HEK293 (cell line): ENCODE data around the gene LDLRAD4.

Experiments used
- CTCF ChIA-PET: fragments of 350-600 bp; formaldehyde crosslinking; extraction: SDS; loops from one replicate; lab custom pipeline; 2021; ENCODE audit warnings: antibody characterized with exemption; lab: Yijun Ruan, JAX
- POLR2A ChIA-PET: fragments of 300-600 bp; formaldehyde crosslinking; extraction: SDS; loops from one replicate; lab custom pipeline; 2020; ENCODE audit warnings: antibody characterized with exemption, inconsistent platforms; lab: Yijun Ruan, JAX
- H3K27ac ChIP-seq: fragments of 200-500 bp; sonication (Bioruptor generic); 2 replicates; pipeline ENCODE4 v1.5.1; 2014; ENCODE audit warnings: low read depth, low read length, control low read depth, inconsistent platforms; ENCODE audit errors: extremely low read depth
- H3K36me3 ChIP-seq, 2 experiments: fragments of 200-500 bp in 1 of 2; sonication (Bioruptor generic) in 1 of 2; 1 replicate in 1 of 2; 2 replicates in 1 of 2; pipeline ENCODE4 v1.5.1; 2014 to 2017; ENCODE audit warnings: inconsistent platforms in 2 of 2, low read length in 2 of 2; ENCODE audit not compliant: control insufficient read depth in 2 of 2, insufficient read depth in 1 of 2
- H3K4me1 ChIP-seq: fragments of 200-500 bp; sonication (Bioruptor generic); 2 replicates; pipeline ENCODE4 v1.5.1; 2014; ENCODE audit warnings: mild to moderate bottlenecking, low read length, inconsistent platforms; ENCODE audit not compliant: control insufficient read depth, insufficient read depth
- H3K4me3 ChIP-seq: 2 replicates; pipeline ENCODE4 v1.5.1; 2011; ENCODE audit warnings: low read depth, mild to moderate bottlenecking, control low read depth, low read length, moderate library complexity
- H3K9me3 ChIP-seq: fragments of 200-500 bp; sonication (Bioruptor generic); 2 replicates; pipeline ENCODE4 v1.5.1; 2014; ENCODE audit warnings: low read depth, low read length, inconsistent platforms; ENCODE audit not compliant: control insufficient read depth, insufficient read depth
- CTCF ChIP-seq: fragments of 450-650 bp; formaldehyde crosslinking; IDR thresholded peaks from 2 replicates; pipeline ENCODE4 v1.5.1; 2016; ENCODE audit warnings: missing biosample characterization, missing genetic modification characterization
- FEZF1 ChIP-seq: fragments of 450-650 bp; formaldehyde crosslinking; IDR thresholded peaks from 2 replicates; pipeline ENCODE4 v1.5.1; 2016; ENCODE audit warnings: missing biosample characterization, missing genetic modification characterization
- KLF1 ChIP-seq: fragments of 450-650 bp; formaldehyde crosslinking; IDR thresholded peaks from 2 replicates; pipeline ENCODE4 v1.5.1; 2016; ENCODE audit warnings: missing biosample characterization, missing genetic modification characterization
- YY1 ChIP-seq: fragments of 450-650 bp; formaldehyde crosslinking; IDR thresholded peaks from 2 replicates; pipeline ENCODE4 v1.5.1; 2018; ENCODE audit warnings: missing biosample characterization, missing genetic modification characterization
- ZBTB1 ChIP-seq: fragments of 450-650 bp; formaldehyde crosslinking; IDR thresholded peaks from 2 replicates; pipeline ENCODE4 v1.5.1; 2016; ENCODE audit warnings: missing biosample characterization, missing genetic modification characterization
- ZBTB6 ChIP-seq: fragments of 450-650 bp; formaldehyde crosslinking; IDR thresholded peaks from 2 replicates; pipeline ENCODE4 v1.5.1; 2017; ENCODE audit warnings: missing biosample characterization, missing genetic modification characterization
- ZFHX2 ChIP-seq: fragments of 450-650 bp; formaldehyde crosslinking; conservative IDR thresholded peaks from 2 replicates; pipeline ENCODE4 v1.5.1; 2016; ENCODE audit warnings: missing biosample characterization, missing genetic modification characterization
- ZNF121 ChIP-seq: fragments of 450-650 bp; formaldehyde crosslinking; IDR thresholded peaks from 2 replicates; pipeline ENCODE4 v1.5.1; 2016; ENCODE audit warnings: missing biosample characterization, missing genetic modification characterization
- ZNF132 ChIP-seq: fragments of 450-650 bp; formaldehyde crosslinking; IDR thresholded peaks from 2 replicates; pipeline ENCODE4 v1.5.1; 2017; ENCODE audit warnings: missing biosample characterization, missing genetic modification characterization, borderline replicate concordance
- ZNF146 ChIP-seq: fragments of 450-650 bp; formaldehyde crosslinking; IDR thresholded peaks from 2 replicates; pipeline ENCODE4 v1.5.1; 2016; ENCODE audit warnings: missing biosample characterization, missing genetic modification characterization
- ZNF202 ChIP-seq: fragments of 450-650 bp; formaldehyde crosslinking; IDR thresholded peaks from 2 replicates; pipeline ENCODE4 v1.5.1; 2016; ENCODE audit warnings: missing biosample characterization, missing genetic modification characterization, borderline replicate concordance
- ZNF248 ChIP-seq: fragments of 450-650 bp; formaldehyde crosslinking; IDR thresholded peaks from 2 replicates; pipeline ENCODE4 v1.5.1; 2017; ENCODE audit warnings: missing biosample characterization, missing genetic modification characterization
- ZNF48 ChIP-seq: fragments of 450-650 bp; formaldehyde crosslinking; IDR thresholded peaks from 2 replicates; pipeline ENCODE4 v1.5.1; 2016; ENCODE audit warnings: missing biosample characterization, missing genetic modification characterization
- ZNF571 ChIP-seq: fragments of 450-650 bp; formaldehyde crosslinking; IDR thresholded peaks from 2 replicates; pipeline ENCODE4 v1.5.0; 2017; ENCODE audit warnings: missing biosample characterization, missing genetic modification characterization
- ZNF623 ChIP-seq: fragments of 450-650 bp; formaldehyde crosslinking; IDR thresholded peaks from 2 replicates; pipeline ENCODE4 v1.5.1; 2016; ENCODE audit warnings: missing biosample characterization, missing genetic modification characterization
- ZNF701 ChIP-seq: fragments of 450-650 bp; formaldehyde crosslinking; IDR thresholded peaks from 2 replicates; pipeline ENCODE4 v1.5.1; 2016; ENCODE audit warnings: missing biosample characterization, missing genetic modification characterization
- ZNF704 ChIP-seq: fragments of 450-650 bp; formaldehyde crosslinking; IDR thresholded peaks from 2 replicates; pipeline ENCODE4 v1.5.1; 2016; ENCODE audit warnings: missing biosample characterization, missing genetic modification characterization
- ZNF747 ChIP-seq: fragments of 450-650 bp; formaldehyde crosslinking; IDR thresholded peaks from 2 replicates; pipeline ENCODE4 v1.5.1; 2016; ENCODE audit warnings: missing biosample characterization, missing genetic modification characterization
- ZNF792 ChIP-seq: fragments of 450-650 bp; formaldehyde crosslinking; IDR thresholded peaks from 2 replicates; pipeline ENCODE4 v1.5.1; 2016; ENCODE audit warnings: missing biosample characterization, missing genetic modification characterization
- ZSCAN16 ChIP-seq: fragments of 450-650 bp; formaldehyde crosslinking; IDR thresholded peaks from 2 replicates; pipeline ENCODE4 v1.5.1; 2016; ENCODE audit warnings: missing biosample characterization, missing genetic modification characterization
- TF ChIP-seq, protein P1 (sequence below): fragments of 450-650 bp; formaldehyde crosslinking; IDR thresholded peaks from 2 replicates; pipeline ENCODE4 v1.5.1; 2017; ENCODE audit warnings: missing biosample characterization, missing genetic modification characterization
- TF ChIP-seq, protein P2 (sequence below): fragments of 450-650 bp; formaldehyde crosslinking; IDR thresholded peaks from 2 replicates; pipeline ENCODE4 v1.5.1; 2016; ENCODE audit warnings: missing biosample characterization, missing genetic modification characterization

Gene LDLRAD4

GRCh38 chr18:13288509-13289133, 70.1 kb downstream of the LDLRAD4 start:
- TF ChIP-seq ZNF571 (no peak), ZNF146 (tag by site-specific recombination) (no peak), ZNF704 (no peak), ZNF48 (no peak), KLF1 (tag by site-specific recombination) (no peak), ZNF248 (tag by site-specific recombination) (no peak), ZBTB1 (tag by site-specific recombination) (no peak), ZSCAN16 (tag by site-specific recombination) (no peak), ZNF132 (tag by site-specific recombination) (no peak), YY1 (tag by site-specific recombination) (no peak), FEZF1 (tag by site-specific recombination) (no peak)
- TF ChIP-seq, protein P1, sequence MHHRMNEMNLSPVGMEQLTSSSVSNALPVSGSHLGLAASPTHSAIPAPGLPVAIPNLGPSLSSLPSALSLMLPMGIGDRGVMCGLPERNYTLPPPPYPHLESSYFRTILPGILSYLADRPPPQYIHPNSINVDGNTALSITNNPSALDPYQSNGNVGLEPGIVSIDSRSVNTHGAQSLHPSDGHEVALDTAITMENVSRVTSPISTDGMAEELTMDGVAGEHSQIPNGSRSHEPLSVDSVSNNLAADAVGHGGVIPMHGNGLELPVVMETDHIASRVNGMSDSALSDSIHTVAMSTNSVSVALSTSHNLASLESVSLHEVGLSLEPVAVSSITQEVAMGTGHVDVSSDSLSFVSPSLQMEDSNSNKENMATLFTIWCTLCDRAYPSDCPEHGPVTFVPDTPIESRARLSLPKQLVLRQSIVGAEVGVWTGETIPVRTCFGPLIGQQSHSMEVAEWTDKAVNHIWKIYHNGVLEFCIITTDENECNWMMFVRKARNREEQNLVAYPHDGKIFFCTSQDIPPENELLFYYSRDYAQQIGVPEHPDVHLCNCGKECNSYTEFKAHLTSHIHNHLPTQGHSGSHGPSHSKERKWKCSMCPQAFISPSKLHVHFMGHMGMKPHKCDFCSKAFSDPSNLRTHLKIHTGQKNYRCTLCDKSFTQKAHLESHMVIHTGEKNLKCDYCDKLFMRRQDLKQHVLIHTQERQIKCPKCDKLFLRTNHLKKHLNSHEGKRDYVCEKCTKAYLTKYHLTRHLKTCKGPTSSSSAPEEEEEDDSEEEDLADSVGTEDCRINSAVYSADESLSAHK (tag by site-specific recombination): no peak
- TF ChIP-seq, protein P2, sequence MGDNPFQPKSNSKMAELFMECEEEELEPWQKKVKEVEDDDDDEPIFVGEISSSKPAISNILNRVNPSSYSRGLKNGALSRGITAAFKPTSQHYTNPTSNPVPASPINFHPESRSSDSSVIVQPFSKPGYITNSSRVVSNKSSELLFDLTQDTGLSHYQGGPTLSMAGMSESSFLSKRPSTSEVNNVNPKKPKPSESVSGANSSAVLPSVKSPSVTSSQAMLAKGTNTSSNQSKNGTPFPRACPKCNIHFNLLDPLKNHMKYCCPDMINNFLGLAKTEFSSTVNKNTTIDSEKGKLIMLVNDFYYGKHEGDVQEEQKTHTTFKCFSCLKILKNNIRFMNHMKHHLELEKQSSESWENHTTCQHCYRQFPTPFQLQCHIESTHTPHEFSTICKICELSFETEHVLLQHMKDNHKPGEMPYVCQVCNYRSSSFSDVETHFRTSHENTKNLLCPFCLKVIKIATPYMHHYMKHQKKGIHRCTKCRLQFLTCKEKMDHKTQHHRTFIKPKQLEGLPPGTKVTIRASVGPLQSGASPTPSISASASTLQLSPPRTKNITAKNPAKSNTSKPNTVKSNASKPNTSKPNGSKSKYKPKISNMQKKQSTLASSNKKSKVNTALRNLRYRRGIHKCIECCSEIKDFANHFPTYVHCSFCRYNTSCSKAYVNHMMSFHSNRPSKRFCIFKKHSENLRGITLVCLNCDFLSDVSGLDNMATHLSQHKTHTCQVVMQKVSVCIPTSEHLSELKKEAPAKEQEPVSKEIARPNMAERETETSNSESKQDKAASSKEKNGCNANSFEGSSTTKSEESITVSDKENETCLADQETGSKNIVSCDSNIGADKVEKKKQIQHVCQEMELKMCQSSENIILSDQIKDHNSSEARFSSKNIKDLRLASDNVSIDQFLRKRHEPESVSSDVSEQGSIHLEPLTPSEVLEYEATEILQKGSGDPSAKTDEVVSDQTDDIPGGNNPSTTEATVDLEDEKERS (tag by site-specific recombination): no peak
- CTCF ChIA-PET: interaction anchor here (1.2 to 1.7 kb wide), 2 partner anchors 13 to 212 kb away, joined by 3 to 5 read pairs; no protein-coding TSS in a partner anchor
- POLR2A ChIA-PET: no interaction called here
- no peak overlapping the region for H3K4me3 ChIP-seq
- H3K36me3 ChIP-seq: no peaks in the 10 kb centered on the region
- no peaks in the 10 kb centered on the region for H3K9me3 ChIP-seq
- H3K27ac ChIP-seq: no peak overlapping the region
- no peaks in the 10 kb centered on the region; the same call in 1 of the 2 replicates for H3K4me1 ChIP-seq

GRCh38 chr18:13289481-13290205, 71.1 kb downstream of the LDLRAD4 start:
- no peaks in the 10 kb centered on the region for H3K9me3 ChIP-seq
- POLR2A ChIA-PET: no interaction called here
- H3K36me3 ChIP-seq: no peaks in the 10 kb centered on the region
- no peak overlapping the region for H3K4me3 ChIP-seq
- H3K27ac ChIP-seq: no peak overlapping the region
- CTCF ChIA-PET: interaction anchor here (1.5 kb wide), 1 partner anchor 130 kb away, joined by 5 read pairs; no protein-coding TSS in a partner anchor
- H3K4me1 ChIP-seq: no peaks in the 10 kb centered on the region; the same call in 1 of the 2 replicates
- TF ChIP-seq, protein P1 (tag by site-specific recombination): no peak
- TF ChIP-seq ZNF792 (tag by site-specific recombination): no peak
- TF ChIP-seq ZFHX2 (tag by site-specific recombination): no peak
- no peak for TF ChIP-seq ZNF121 (tag by site-specific recombination)
- TF ChIP-seq ZBTB6 (tag by site-specific recombination): no peak
- TF ChIP-seq ZNF623 (tag by site-specific recombination): no peak
- TF ChIP-seq CTCF (tag by site-specific recombination): no peak
- TF ChIP-seq ZNF747 (tag by site-specific recombination): no peak
- no peak for TF ChIP-seq ZNF701 (tag by site-specific recombination)
- no peak for TF ChIP-seq ZNF202 (tag by site-specific recombination)
